ENCODE data around the gene IFNK.

The IFNK gene

DNA sequence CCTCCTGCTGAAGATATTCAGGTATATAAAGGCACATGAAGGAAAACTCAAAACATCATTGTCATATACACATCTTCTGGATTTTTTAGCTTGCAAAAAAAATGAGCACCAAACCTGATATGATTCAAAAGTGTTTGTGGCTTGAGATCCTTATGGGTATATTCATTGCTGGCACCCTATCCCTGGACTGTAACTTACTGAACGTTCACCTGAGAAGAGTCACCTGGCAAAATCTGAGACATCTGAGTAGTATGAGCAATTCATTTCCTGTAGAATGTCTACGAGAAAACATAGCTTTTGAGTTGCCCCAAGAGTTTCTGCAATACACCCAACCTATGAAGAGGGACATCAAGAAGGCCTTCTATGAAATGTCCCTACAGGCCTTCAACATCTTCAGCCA lies at the start of gene IFNK:
Gene IFNK (plus strand): TSS at position 55 of the 400 bp plus-strand sequence. CDS start 47 bp downstream, at position 102.
- no peak for TF ChIP-seq CTCF (IDR thresholded peaks at IDR 0.05; ENCODE audit: extremely low read depth, insufficient read depth, missing control alignments)
- in situ Hi-C loops (cut with MboI; ENCODE audit: low pct_unique_long_range_greater_than_20kb, low sequenced_read_pairs, unreplicated experiment) = no loop called here
- no peak for DNase-seq (ENCODE audit: low spot score)

DNA sequence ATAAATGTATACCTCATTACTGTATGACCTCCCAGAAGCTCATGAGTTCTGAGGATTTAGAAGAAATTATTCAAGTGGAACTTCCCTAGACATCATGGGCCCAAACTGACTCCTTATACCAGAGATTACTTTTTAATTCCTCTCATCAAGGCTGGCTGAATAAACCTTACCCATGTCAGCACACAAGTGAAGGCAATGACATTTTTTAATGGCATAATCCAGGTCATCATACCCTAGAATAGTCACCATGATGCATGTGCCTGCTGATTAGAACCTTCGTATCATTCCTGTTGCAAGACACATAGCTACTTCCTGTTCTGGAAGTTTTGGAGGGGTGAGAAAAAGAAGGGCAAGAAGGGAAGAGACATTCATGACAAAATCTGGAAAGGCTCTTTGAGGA lies 49.8 kb upstream of the IFNK start:
- in situ Hi-C loops (cut with MboI; ENCODE audit: low pct_unique_long_range_greater_than_20kb, low sequenced_read_pairs, unreplicated experiment) = no loop called here
- DNase-seq (ENCODE audit: low spot score) = no peak
- TF ChIP-seq CTCF (IDR thresholded peaks at IDR 0.05; ENCODE audit: extremely low read depth, insufficient read depth, missing control alignments) = no peak

DNA sequence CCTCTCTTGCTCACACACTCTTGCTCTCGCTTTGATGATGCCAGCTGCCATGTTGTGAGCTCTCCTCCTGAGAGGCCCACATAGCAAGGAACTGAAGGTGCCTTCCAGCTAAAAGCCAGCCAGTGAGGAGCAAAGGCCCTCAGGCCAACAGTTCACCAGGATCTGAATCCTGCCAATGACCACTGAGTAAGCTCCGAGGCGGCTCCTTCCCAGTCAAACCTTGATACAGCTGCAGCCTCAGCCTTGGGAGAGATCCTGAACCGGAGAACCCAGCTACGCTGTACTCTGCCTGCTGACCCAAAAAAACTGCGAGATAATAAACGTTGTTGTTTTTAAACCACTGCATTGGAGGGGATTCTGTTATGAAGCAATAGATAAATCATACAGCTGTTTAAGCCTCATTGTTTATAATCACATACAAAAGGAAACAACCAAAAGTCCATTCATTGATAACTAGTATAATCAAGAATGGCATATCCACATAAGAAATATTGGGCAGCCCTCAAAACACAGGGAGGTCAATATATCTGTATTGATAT lies 49.0 kb upstream of the IFNK start:
- in situ Hi-C loops (cut with MboI; ENCODE audit: low pct_unique_long_range_greater_than_20kb, low sequenced_read_pairs, unreplicated experiment) = no loop called here
- no peak for TF ChIP-seq CTCF (IDR thresholded peaks at IDR 0.05; ENCODE audit: extremely low read depth, insufficient read depth, missing control alignments)
- DNase-seq (ENCODE audit: low spot score) = no peak

- in situ Hi-C loops (cut with MboI; ENCODE audit: low pct_unique_long_range_greater_than_20kb, low sequenced_read_pairs, unreplicated experiment) = no loop called here
- no peak for TF ChIP-seq CTCF (IDR thresholded peaks at IDR 0.05; ENCODE audit: extremely low read depth, insufficient read depth, missing control alignments)
- DNase-seq (ENCODE audit: low spot score) = no peak
Measured at GRCh38 chr9:27476870-27477515, 47.1 kb upstream of the IFNK start.

DNA sequence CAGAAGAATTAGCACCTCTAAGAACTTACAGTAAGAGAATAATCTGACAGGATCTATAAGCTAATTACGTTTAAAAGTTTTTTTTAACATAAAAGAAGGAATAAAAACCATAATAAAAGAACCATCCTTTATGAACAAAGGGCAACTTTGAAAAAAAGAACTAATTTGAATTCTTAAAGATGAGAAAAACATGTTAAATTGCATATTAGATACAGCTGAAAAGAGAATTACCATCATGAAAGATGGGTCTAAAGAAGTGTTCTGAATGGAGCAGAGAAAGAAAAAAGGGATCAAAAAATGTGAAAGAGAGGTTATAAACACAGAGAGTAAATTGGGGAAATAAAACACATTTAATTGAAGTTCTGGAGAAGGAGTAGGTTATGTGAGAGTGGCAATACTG lies 45.8 kb upstream of the IFNK start:
- in situ Hi-C loops (cut with MboI; ENCODE audit: low pct_unique_long_range_greater_than_20kb, low sequenced_read_pairs, unreplicated experiment) = no loop called here
- DNase-seq (ENCODE audit: low spot score) = no peak
- TF ChIP-seq CTCF (IDR thresholded peaks at IDR 0.05; ENCODE audit: extremely low read depth, insufficient read depth, missing control alignments) = no peak

GRCh38 chr9:27482709-27483108 lies 41.4 kb upstream of the IFNK start:
- in situ Hi-C loops (cut with MboI; ENCODE audit: low pct_unique_long_range_greater_than_20kb, low sequenced_read_pairs, unreplicated experiment) = no loop called here
- TF ChIP-seq CTCF (IDR thresholded peaks at IDR 0.05; ENCODE audit: extremely low read depth, insufficient read depth, missing control alignments) = no peak
- no peak for DNase-seq (ENCODE audit: low spot score)

All from GM13977 (cell line).